GM21515 (cell line): ENCODE results near the gene IGSF9B.

Experiments
- ATAC-seq: cut with Tn5 transposase; IDR thresholded peaks from one replicate; pipeline ENCODE4 v1.9.1; 2021; ENCODE audit not compliant: unreplicated experiment

Gene IGSF9B

DNA sequence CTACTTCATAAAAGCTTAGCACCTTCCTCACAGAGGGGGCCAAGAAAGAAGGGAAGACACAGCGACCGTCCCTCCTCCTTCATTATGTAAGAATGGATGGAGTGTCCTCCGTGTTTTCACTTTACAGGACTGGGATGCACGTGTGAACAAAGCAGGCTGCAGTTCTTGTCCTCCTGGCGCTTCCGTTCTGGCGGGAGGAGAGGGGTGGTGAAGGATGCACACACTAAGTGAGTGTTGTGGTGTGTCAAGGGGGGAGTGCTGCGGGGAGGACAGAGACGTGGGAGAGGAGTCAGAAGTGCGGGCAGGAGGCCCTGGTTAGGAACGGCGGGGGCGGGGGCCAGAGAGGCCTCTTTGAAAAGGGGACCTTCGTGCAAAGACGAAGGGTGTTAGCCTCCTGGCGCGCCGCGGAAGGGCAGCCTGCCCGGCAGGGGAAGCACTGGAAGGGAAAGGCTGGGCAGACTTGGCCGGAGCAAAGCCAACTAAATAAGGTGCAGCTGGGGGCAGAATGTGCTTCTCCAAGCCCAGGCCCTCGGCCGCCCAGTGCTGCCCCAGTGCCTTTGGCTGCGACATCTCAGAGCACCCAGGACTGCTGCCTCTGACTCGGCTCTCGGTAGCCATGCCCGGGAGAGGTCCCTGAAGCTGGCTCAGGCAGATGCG, 27.0 kb upstream of the IGSF9B start:
- ATAC-seq, result no peak

GRCh38 chr11:133982876-133983275, 26.1 kb upstream of the IGSF9B start:
- ATAC-seq, result no peak

GRCh38 chr11:133982151-133982550, 25.4 kb upstream of the IGSF9B start:
- ATAC-seq, result no peak

GRCh38 chr11:133981156-133981555, 24.4 kb upstream of the IGSF9B start:
- ATAC-seq, result no peak

- ATAC-seq, result no peak
Measured at GRCh38 chr11:133980665-133981064, 23.9 kb upstream of the IGSF9B start.

GRCh38 chr11:133978794-133979193, 22.0 kb upstream of the IGSF9B start:
- no peak for ATAC-seq

DNA sequence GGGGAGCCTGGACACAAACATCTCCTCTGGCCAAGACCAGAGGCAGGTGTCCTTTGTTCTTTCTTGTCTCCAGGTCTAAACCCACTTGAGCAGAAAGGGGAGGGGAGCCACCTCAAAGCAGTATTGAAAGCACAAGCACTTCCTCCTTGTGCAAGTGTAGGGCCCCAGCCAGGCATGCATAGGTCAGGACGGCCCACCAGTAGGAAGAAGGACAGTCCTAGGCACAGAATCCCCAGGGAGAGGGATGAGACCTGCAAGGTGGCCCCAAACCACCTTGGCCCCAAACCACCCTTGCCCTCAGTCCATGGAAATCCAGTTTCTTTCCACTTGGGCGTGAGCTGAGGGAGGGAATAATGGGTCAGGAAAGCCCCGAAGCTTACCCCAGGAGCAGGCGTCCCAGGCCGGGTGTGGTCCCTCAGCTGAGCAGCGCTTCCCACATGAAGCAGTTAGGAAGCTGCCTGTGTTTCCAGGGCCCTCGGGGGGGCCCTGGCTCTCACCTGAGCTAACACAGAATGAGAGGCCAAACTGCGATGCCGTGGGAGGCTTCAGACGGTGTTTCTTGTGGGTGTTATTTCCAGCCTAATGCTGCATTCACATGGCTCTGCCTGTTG, 20.4 kb upstream of the IGSF9B start:
- ATAC-seq, result peak; percentile 99

GRCh38 chr11:133975488-133975849, 18.7 kb upstream of the IGSF9B start:
- ATAC-seq, result no peak

- no peak for ATAC-seq
Measured at GRCh38 chr11:133974836-133975487, 18.2 kb upstream of the IGSF9B start.

- ATAC-seq, result no peak
Measured at GRCh38 chr11:133971881-133972280, 15.1 kb upstream of the IGSF9B start.

GRCh38 chr11:133969112-133969511, 12.3 kb upstream of the IGSF9B start:
- ATAC-seq, result no peak

GRCh38 chr11:133968300-133968699, 11.5 kb upstream of the IGSF9B start:
- ATAC-seq, result no peak

- ATAC-seq, result no peak
Measured at GRCh38 chr11:133967599-133968238, 11.0 kb upstream of the IGSF9B start.

DNA sequence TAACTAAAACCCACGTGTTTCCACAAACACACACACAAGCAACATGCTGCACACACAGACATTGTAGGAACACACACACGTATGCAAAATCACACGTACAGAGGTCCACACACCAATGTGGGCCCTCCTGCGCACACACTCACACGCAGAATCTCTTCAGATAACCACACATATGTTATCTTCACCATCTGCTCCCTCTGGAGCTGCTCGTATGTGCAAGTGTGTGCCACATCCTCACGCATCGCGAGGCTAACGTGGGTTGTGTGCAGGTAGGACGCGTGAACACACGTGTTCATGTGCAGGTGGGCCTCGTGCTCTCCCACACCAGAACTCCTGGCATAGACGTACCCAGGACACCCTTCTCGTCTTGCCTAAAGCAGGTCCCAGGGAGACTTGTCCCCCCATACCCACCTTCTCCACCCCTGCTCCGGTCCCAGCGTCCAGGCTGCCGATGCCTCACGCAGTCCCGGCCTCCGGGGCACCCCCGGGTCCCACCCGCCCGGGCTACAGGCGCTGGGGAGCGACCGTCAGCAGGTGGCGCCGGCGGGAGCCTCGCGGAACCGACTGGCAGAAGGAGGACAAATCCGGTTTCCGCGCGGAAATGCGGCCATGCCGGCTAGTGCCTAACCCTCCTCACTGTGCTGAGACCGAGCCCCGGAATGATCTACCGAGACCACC, 10.3 kb upstream of the IGSF9B start:
- ATAC-seq, result no peak

DNA sequence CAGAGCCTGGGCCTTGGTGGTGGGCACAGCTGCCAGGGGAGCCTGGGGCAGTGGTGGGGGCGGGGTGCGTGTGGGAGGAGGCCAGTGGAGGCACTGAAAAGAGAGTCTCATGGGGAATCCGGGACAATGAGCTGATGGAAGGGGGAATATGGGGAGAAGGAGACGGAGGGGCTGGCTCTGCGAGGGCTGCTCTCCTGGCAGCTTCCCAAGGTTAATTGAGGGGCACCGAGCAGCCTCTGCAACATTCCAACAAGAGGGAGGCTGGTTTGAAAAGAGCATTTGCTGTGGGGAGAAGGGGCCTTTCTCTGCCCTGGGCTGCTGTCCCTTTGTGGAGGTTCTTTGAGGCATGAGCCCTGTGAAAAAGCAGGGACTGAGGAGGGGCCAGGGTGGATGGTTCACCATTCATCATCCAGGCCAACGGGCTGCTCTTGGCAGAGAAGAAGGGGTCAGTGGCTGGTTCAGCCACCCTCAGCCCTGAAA, 9.4 kb upstream of the IGSF9B start:
- ATAC-seq, result no peak

- no peak for ATAC-seq
Measured at GRCh38 chr11:133965031-133965601, 8.3 kb upstream of the IGSF9B start.

- ATAC-seq, result no peak
Measured at GRCh38 chr11:133964356-133964755, 7.6 kb upstream of the IGSF9B start.

- no peak for ATAC-seq
Measured at GRCh38 chr11:133961890-133962289, 5.1 kb upstream of the IGSF9B start.

DNA sequence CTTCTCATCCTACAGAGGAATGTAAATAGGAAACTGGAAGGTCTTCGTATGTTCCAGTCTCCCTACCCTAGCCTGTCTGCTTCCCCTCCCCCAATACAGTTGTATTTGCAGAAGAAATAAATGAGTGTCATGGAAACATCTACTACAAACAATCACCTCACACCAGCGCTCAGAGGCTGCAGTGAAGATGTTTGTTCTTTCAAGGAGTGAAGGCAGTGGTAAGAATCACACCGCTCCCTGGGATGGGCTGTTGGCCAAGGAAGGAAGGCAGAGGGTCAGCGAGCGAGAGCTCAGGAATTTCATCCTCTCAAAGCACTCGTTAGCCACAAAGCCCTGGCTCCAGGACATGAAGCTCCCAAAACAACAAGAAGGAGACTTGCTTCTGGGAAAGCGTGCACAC, 1.1 kb upstream of the IGSF9B start:
- ATAC-seq, result no peak

DNA sequence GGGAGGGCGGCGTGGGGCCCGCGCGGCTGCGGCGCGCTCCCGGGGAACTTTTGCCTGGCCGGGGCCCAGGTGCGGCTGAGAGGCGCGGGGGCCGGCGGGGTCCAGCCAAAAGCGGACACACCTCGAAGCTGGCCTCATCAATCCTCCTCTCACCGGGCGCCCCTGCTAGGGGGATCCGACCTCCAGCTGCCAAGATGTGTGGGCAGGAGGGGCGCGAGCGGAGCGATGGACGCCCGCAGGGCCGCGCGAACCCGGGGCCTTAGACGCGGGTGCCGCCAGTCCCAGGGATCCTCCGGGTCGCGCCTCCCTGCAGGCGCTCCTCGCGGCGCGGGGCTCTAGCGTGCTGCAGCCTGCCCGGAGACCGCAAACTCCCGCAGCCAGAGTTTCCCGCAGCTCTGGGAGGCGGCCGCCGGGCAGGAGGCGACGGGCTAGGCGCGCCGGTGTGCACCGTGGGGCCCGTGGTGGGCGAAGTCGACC, 785 bp downstream of the IGSF9B start:
- ATAC-seq, result no peak
